Vagina (tissue), 2 donors: ENCODE results near the gene NFIA. TPM values are rescaled to one million over a fixed set of nuclear protein-coding genes. Genes with fewer than 3 reads are reported as not detected.
A peak's percentile ranks its signal among the peaks of the same experiment; 100 is the strongest.

ENCODE experiments used
- DNase-seq, 2 donors: peaks; one replicate each; pipeline ENCODE4 v3.0.0-alpha.2; 2017; ENCODE audit errors: extremely low spot score in 2 of 2
- H3K27ac ChIP-seq: fragments of 200-600 bp; sonication (generic); one replicate; pipeline ENCODE4 v1.5.1; 2019
- H3K27me3 ChIP-seq: fragments of 200-600 bp; sonication (generic); one replicate; pipeline ENCODE4 v1.5.1; 2019
- H3K36me3 ChIP-seq, 2 donors: fragments of 200-600 bp; sonication (generic); one replicate each; pipeline ENCODE4 v1.5.1; 2017 to 2019
- H3K4me1 ChIP-seq: fragments of 200-600 bp; sonication (generic); one replicate; pipeline ENCODE4 v1.5.1; 2019
- H3K4me3 ChIP-seq, 2 donors: fragments of 200-600 bp; sonication (generic); 1 replicate in 1 of 2; 2 replicates in 1 of 2; pipeline ENCODE4 v1.5.1; 2016 to 2019
- H3K9me3 ChIP-seq: fragments of 200-600 bp; sonication (generic); one replicate; pipeline ENCODE4 v1.5.1; 2019
- CTCF ChIP-seq, 3 experiments: fragments of 450-650 bp in 2 of 3; fragments of 200-600 bp in 1 of 3; sonication (generic) in 1 of 3; IDR thresholded peaks; one replicate each; pipeline ENCODE4 v1.5.1; 2017 to 2019; ENCODE audit warnings: antibody characterized with exemption in 3 of 3, mild to moderate bottlenecking in 2 of 3, moderate library complexity in 2 of 3
- POLR2A ChIP-seq, 2 donors: fragments of 450-650 bp; IDR thresholded peaks; one replicate each; pipeline ENCODE4 v1.6.1; 2017; ENCODE audit warnings: antibody characterized with exemption in 2 of 2, mild to moderate bottlenecking in 2 of 2, moderate library complexity in 2 of 2
- POLR2AphosphoS5 ChIP-seq, 2 donors: sonication (generic); formaldehyde crosslinking; IDR thresholded peaks; one replicate each; pipeline ENCODE4 v1.9.0; 2017; ENCODE audit warnings: antibody characterized with exemption in 2 of 2, mild to moderate bottlenecking in 2 of 2, low read depth in 1 of 2; ENCODE audit not compliant: insufficient read depth in 1 of 2
- intact Hi-C: fragments of 100-400 bp; cut with DNase I; formaldehyde crosslinking; loops from one replicate; pipeline ENCODE4 v1.15.1; 2023
- total RNA-seq: library from RNA; depleted of rRNA; stranded (reverse); fragments of >200 nt; gene quantifications from one replicate; pipeline ENCODE4 v1.2.3, GENCODE V29; 2016

Gene NFIA
- 59.2 TPM for total RNA-seq

DNA sequence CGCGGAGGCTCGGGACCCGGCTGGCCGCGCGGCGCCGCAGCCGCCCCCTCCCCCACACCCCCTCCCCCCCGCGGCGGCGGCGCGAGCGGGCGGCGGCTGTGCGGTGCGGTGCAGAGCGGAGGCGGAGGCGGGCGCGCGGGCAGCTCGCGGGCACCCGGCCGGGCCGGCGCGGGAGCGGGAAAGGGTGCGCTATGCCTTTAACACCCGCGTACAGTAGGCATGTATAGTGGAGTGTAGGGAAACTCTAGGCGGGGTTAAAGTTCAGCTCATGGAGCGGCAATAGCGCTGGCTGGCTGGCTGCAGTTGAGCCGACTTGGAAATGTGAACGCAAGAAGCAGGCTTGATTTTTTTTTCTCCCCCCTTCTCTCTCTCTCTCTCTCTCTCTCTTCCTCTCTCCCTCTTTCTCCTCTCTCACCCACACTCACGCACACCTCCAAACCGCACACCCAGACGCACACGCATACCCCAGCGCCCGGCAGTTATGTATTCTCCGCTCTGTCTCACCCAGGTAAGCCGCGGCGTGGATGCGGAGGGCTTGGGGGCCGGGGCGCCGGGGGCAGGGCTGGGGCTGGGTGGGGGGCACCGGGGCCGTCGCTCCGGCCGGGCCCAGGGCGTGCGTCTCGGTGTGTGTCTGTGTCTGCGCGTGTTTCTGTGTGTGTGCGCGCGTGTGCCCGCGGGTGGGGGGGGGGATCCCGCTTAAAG, at the start of gene NFIA:
NFIA (plus strand) TSS at position 251 of the 702 bp plus-strand sequence.
- H3K4me3 ChIP-seq = peak within 1 kb of the TSS; percentile 93 to 94
- intact Hi-C loops = loop anchor here (5.0 to 10.0 kb wide), 2 partner anchors 252 to 370 kb away; no protein-coding TSS in a partner anchor
- H3K27me3 ChIP-seq = no peaks in the 10 kb centered on the region
- H3K9me3 ChIP-seq = no peaks in the 10 kb centered on the region
- H3K36me3 ChIP-seq = no peaks in the 10 kb centered on the region
- no peak for DNase-seq
- H3K27ac ChIP-seq = peak within 1 kb of the TSS; percentile 95
- peaks cover 55% of the 10 kb centered on the region for H3K4me1 ChIP-seq
- no peak for TF ChIP-seq POLR2AphosphoS5 (IDR thresholded peaks at IDR 0.05; ENCODE audit: insufficient read depth in 1 of 2, low read depth in 1 of 2)
- peak in 1 of 2 donors; percentile 7 for TF ChIP-seq POLR2A (IDR thresholded peaks at IDR 0.05)
- TF ChIP-seq CTCF (IDR thresholded peaks at IDR 0.05) = no peak

- no peak for DNase-seq
- no peaks in the 10 kb centered on the region for H3K9me3 ChIP-seq
- no peaks in the 10 kb centered on the region for H3K27me3 ChIP-seq
- H3K27ac ChIP-seq = no peak overlapping the region
- no peak overlapping the region for H3K4me3 ChIP-seq
- intact Hi-C loops = no loop called here
- H3K36me3 ChIP-seq = no peaks in the 10 kb centered on the region
- H3K4me1 ChIP-seq = no peaks in the 10 kb centered on the region
- TF ChIP-seq POLR2A (IDR thresholded peaks at IDR 0.05) (no peak), POLR2AphosphoS5 (IDR thresholded peaks at IDR 0.05; ENCODE audit: insufficient read depth in 1 of 2, low read depth in 1 of 2) (no peak), CTCF (IDR thresholded peaks at IDR 0.05) (no peak)
Observed at GRCh38 chr1:61035880-61036279, 46.5 kb upstream of the NFIA start.

DNA sequence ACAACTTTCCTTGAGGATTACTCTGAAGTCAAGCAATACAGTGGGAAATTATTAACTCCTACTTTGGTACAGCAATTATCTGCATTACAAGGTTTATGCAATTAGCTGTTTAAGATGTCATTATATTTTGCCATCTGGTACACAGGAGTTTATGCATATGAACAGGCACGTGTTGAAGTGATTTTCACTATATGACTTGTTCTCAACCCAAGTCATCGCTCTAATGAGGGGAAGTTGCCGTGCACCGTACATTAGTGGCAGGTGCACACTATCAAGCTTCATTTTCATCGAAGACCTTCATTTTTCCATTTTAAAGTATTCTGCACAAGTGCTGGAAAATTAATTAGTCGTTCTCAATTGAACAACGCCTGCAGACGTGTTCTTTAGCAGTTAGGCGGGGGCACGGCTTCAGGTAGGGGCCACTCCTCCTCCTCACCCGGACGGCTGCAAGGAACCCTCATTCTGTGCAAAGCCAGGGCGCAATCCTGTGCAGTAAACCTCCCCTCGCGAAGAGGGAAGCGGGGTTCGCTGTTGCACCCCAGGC, 39.8 kb upstream of the NFIA start:
- Histone ChIP-seq H3K4me1 (peaks cover 11% of the 10 kb centered on the region), H3K27me3 (no peaks in the 10 kb centered on the region), H3K27ac (no peak overlapping the region), H3K9me3 (no peaks in the 10 kb centered on the region), H3K4me3 (peak overlapping the region; percentile 62 to 65), H3K36me3 (no peaks in the 10 kb centered on the region)
- intact Hi-C loops = loop anchor here (5.0 to 10.0 kb wide), 3 partner anchors 70 to 1068 kb away; no protein-coding TSS in a partner anchor
- DNase-seq = no peak
- TF ChIP-seq POLR2A (IDR thresholded peaks at IDR 0.05) (no peak), POLR2AphosphoS5 (IDR thresholded peaks at IDR 0.05; ENCODE audit: insufficient read depth in 1 of 2, low read depth in 1 of 2) (no peak), CTCF (IDR thresholded peaks at IDR 0.05) (no peak)

GRCh38 chr1:61043010-61043820, 39.1 kb upstream of the NFIA start:
- intact Hi-C loops = loop anchor here (5.0 to 10.0 kb wide), 3 partner anchors 71 to 1068 kb away; no protein-coding TSS in a partner anchor
- no peak for DNase-seq
- H3K4me1 ChIP-seq = peaks cover 11% of the 10 kb centered on the region
- no peaks in the 10 kb centered on the region for H3K36me3 ChIP-seq
- no peaks in the 10 kb centered on the region for H3K9me3 ChIP-seq
- peak overlapping the region; percentile 62 to 65 for H3K4me3 ChIP-seq
- peak overlapping the region; percentile 52 for H3K27ac ChIP-seq
- H3K27me3 ChIP-seq = no peaks in the 10 kb centered on the region
- TF ChIP-seq CTCF (IDR thresholded peaks at IDR 0.05) (peak; percentile 61 to 90 (median 78)), POLR2A (IDR thresholded peaks at IDR 0.05) (no peak), POLR2AphosphoS5 (IDR thresholded peaks at IDR 0.05; ENCODE audit: insufficient read depth in 1 of 2, low read depth in 1 of 2) (peak in 1 of 2 donors; percentile 39)
